ENCODE data around the gene ARMC12.
"Not testable (repeated sequence)": the region's sequence is repeated elsewhere in the genome, so short reads cannot be mapped to it uniquely, and the experiment has no call there.

Gene ARMC12

GRCh38 chr6:35736982-35737412, at the start of gene ARMC12:
Gene ARMC12 (plus strand): TSS chr6:35737032. CDS start chr6:35737109, 77 bp downstream.
- H3K4me3 ChIP-seq (ENCODE audit: low read depth, low read length), result no peak within 1 kb of the TSS

GRCh38 chr6:35687658-35688604, 48.9 kb upstream of the ARMC12 start:
- H3K4me3 ChIP-seq (ENCODE audit: low read depth, low read length), result peak overlapping the region; percentile 76

GRCh38 chr6:35688605-35689322, 48.1 kb upstream of the ARMC12 start, which contains the start of gene FKBP5:
Gene FKBP5 (minus strand): TSS chr6:35688915. CDS start chr6:35642824, 46,091 bp downstream.
- H3K4me3 ChIP-seq (ENCODE audit: low read depth, low read length), result peak within 1 kb of the TSS; percentile 76

- not testable (repeated sequence) for H3K4me3 ChIP-seq (ENCODE audit: low read depth, low read length)
These were observed 46.8 kb upstream of the ARMC12 start for GRCh38 chr6:35690006-35690405.

GRCh38 chr6:35690484-35690883, 46.3 kb upstream of the ARMC12 start:
- no peak overlapping the region for H3K4me3 ChIP-seq (ENCODE audit: low read depth, low read length)

GRCh38 chr6:35691027-35691824, 45.6 kb upstream of the ARMC12 start:
- no peak overlapping the region for H3K4me3 ChIP-seq (ENCODE audit: low read depth, low read length)

GRCh38 chr6:35694462-35694861, 42.4 kb upstream of the ARMC12 start:
- H3K4me3 ChIP-seq (ENCODE audit: low read depth, low read length), result no peak overlapping the region

GRCh38 chr6:35698430-35698829, 38.4 kb upstream of the ARMC12 start:
- H3K4me3 ChIP-seq (ENCODE audit: low read depth, low read length), result not testable (repeated sequence)

GRCh38 chr6:35698858-35699257, 38.0 kb upstream of the ARMC12 start:
- H3K4me3 ChIP-seq (ENCODE audit: low read depth, low read length), result no peak overlapping the region

- H3K4me3 ChIP-seq (ENCODE audit: low read depth, low read length), result no peak overlapping the region
These were observed 33.3 kb upstream of the ARMC12 start for GRCh38 chr6:35703554-35703953.

- no peak overlapping the region for H3K4me3 ChIP-seq (ENCODE audit: low read depth, low read length)
These were observed 30.4 kb upstream of the ARMC12 start for GRCh38 chr6:35706468-35706867.

GRCh38 chr6:35707714-35708407, 29.0 kb upstream of the ARMC12 start:
- H3K4me3 ChIP-seq (ENCODE audit: low read depth, low read length), result no peak overlapping the region

- no peak overlapping the region for H3K4me3 ChIP-seq (ENCODE audit: low read depth, low read length)
These were observed 28.2 kb upstream of the ARMC12 start for GRCh38 chr6:35708585-35708984.

- no peak overlapping the region for H3K4me3 ChIP-seq (ENCODE audit: low read depth, low read length)
These were observed 26.5 kb upstream of the ARMC12 start for GRCh38 chr6:35710241-35710847.

GRCh38 chr6:35711731-35712130, 25.1 kb upstream of the ARMC12 start:
- H3K4me3 ChIP-seq (ENCODE audit: low read depth, low read length), result no peak overlapping the region

GRCh38 chr6:35713006-35713767, 23.6 kb upstream of the ARMC12 start:
- no peak overlapping the region for H3K4me3 ChIP-seq (ENCODE audit: low read depth, low read length)

GRCh38 chr6:35716798-35717197, 20.0 kb upstream of the ARMC12 start:
- H3K4me3 ChIP-seq (ENCODE audit: low read depth, low read length), result no peak overlapping the region

- H3K4me3 ChIP-seq (ENCODE audit: low read depth, low read length), result no peak overlapping the region
These were observed 19.1 kb upstream of the ARMC12 start for GRCh38 chr6:35717449-35718374.

Measured in iPS-11a (cell line).